HG02759 (cell line): ENCODE measurements around the gene POP5.
A peak's percentile ranks its signal among the peaks of the same experiment; 100 is the strongest.
"Not testable (repeated sequence)": the region's sequence is repeated elsewhere in the genome, so short reads cannot be mapped to it uniquely, and the experiment has no call there.

Experiments used
- ATAC-seq: cut with Tn5 transposase; IDR thresholded peaks from one replicate; pipeline ENCODE4 v1.9.1; 2021; ENCODE audit warnings: mild to moderate bottlenecking, moderate library complexity; ENCODE audit not compliant: unreplicated experiment

The POP5 gene

GRCh38 chr12:120538281-120539156 lies 42.7 kb downstream of the POP5 start:
- no peak for ATAC-seq

GRCh38 chr12:120537856-120538220 lies 43.4 kb downstream of the POP5 start:
- no peak for ATAC-seq

DNA sequence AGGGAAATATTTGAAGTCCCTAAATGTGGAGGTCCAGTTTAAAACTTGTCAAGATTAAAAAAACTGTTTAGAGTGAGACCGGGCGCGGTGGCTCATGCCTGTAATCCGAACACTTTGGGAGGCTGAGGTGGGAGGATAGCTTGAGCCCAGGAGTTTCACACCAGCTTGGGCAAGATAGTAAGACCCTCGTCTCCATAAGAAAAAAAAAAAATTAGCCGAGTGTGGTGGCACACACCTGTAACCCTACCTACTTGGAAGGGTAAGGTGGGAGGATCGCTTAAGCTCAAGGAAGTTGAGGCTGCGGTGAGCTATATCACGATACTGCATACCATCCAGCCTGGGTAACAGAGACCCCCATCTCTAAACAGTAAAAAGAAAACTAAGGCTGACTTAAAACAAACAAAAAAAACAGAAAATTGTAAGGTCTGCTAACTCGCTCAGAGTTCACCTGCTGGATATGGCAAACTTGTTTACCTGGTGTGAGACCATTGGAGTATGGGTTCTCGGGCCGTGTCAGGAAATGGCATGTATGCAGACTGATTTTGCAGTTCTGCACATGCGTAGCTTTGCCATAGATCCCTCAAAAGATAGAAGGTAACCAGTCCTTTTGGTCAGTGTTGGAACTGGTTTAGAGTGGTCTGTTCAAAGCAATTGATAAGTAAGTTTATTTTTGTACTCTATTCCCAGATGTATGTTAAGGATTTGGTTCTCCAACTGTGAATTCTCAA lies 45.0 kb downstream of the POP5 start:
- ATAC-seq, result no peak

- peak; percentile 43 for ATAC-seq
Observed at GRCh38 chr12:120534703-120535655, 46.2 kb downstream of the POP5 start.

- ATAC-seq, result peak; percentile 75
Observed at GRCh38 chr12:120534203-120534702, 46.9 kb downstream of the POP5 start, which contains the start of gene RNF10. Gene RNF10, plus strand, starts transcription at chr12:120534356. Its CDS starts 456 bp downstream, at chr12:120534812.

DNA sequence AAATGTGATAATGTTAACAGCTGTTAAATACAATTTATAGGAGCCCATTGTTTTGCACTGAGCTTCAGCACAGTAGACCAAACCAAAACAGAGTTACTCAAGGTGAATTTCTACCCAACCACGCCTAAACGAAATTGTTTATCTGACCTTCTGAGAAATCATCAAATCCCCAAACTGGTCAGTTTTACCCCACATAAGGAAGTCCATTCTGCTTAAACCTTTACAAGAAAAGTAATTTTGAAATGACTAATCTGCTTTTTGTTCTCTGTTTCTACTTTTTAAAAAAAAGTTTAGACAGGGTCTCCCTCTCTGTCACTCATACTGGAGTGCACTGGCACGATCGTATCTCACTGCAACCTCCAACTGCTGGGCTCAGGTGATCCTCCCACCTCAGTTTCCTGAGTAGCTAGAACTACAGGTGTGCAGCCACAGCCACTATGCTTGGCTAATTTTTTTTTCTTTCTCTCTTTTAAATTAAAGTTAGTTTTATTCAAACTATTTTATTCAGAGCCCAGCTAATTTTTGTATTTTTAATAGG lies 48.4 kb downstream of the POP5 start:
- no peak for ATAC-seq

- ATAC-seq, result not testable (repeated sequence)
Observed at GRCh38 chr12:120530418-120530761, 50.8 kb downstream of the POP5 start.

DNA sequence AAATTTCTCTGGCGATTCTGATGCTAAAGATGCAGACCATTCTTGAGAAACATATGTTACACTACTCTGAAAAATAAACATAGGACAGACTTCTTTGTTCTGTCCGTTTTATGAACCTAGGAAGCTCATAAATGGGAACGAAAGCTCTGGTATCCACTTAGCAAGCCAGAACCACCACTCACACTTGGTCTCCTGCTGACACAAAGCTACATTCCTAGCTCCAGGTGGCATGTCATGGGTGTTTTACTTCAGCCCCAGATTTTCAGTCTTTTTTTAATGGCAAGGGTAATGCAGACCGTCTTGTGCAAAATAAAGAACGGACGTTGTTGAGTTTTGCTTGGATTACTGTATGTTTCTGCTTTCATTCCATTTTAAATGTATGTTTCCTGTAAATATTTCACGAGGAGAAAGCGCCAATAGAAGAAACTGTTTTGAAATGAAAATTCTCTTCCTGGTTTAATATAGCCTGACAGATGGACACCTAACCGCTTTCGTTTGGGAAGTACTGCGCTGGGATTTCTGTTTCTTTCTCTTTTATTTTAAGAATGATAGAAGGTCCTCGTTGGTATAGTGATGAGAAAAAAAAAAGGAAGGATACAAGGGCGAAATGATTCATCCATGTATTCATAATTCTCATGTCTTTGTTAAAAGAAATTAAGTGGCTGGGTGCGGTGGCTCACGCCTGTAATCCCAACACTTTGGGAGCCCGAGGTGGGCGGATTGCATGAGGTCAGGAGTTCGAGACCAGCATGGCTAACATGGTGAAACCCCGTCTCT lies 51.4 kb downstream of the POP5 start:
- no peak for ATAC-seq

DNA sequence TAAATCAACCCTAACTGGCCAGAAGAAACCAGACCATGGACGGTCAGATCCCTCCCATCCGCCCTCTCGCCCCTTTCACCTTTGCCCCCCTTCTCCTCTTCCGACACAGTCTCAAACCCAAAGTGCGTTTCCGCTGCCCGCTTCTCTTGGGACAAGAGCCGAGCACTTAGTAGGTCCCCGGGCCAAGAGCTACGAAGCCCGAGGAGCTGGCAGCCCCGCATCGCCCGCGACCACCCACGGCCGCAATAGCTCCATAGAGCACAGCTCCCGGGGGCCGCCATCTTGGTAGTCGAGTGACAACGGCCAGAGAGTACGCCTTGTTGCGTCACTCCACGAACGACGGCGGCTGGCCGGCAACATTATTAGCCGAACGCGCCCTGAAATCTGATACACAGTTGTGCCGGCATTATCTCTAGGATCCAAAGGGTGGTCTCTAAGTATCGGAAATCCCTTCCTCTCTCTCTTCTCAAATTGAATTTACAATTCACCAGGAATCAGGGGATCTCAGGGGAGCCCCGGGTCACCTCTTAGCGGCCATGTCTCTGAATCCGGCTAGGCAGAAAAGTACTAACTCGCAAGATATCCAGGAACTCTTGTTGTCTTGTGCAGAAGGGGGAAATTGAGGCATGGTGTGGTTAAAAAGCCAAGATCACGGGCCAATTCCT lies 52.2 kb downstream of the POP5 start, which contains the start of gene COQ5:
TSS of gene COQ5 (minus strand) at position 298 of the 665 bp plus-strand sequence. CDS start at position 281, 17 bp downstream.
- ATAC-seq, result peak; percentile 83
